CD4-positive, CD25-positive, alpha-beta regulatory T cell (primary cell): Measurements from ENCODE around the gene UBE3D. TPM values are rescaled to one million over a fixed set of nuclear protein-coding genes. Genes with fewer than 3 reads are reported as not detected.

Experiments
- ATAC-seq, 2 donors: fragments of 150-1000 bp; cut with Tn5 transposase; one replicate each; pipeline ENCODE4 v1.10.0; 2021; ENCODE audit warnings: low read depth in 2 of 2, moderate number of reproducible peaks in 2 of 2, moderate library complexity in 1 of 2
- DNase-seq, 3 donors: peaks; one replicate each; pipeline versions ENCODE4 v3.0.0 to v3.0.0-alpha.2; 2012 to 2022; ENCODE audit warnings: mixed read lengths in 1 of 3
- H3K27ac ChIP-seq: one replicate; pipeline ENCODE4 v1.7.0; 2013; ENCODE audit warnings: mild to moderate bottlenecking, low read length; ENCODE audit not compliant: insufficient read depth, poor library complexity, severe bottlenecking
- H3K27me3 ChIP-seq: one replicate; pipeline ENCODE4 v1.7.0; 2013; ENCODE audit warnings: low read length; ENCODE audit not compliant: control insufficient read depth, insufficient read depth
- H3K36me3 ChIP-seq: one replicate; pipeline ENCODE4 v1.7.0; 2013; ENCODE audit warnings: mild to moderate bottlenecking, low read length, moderate library complexity; ENCODE audit not compliant: control insufficient read depth, insufficient read depth
- H3K4me1 ChIP-seq: 2 replicates; pipeline ENCODE4 v1.7.0; 2013; ENCODE audit warnings: mild to moderate bottlenecking, low read length; ENCODE audit not compliant: insufficient read depth, control insufficient read depth, poor library complexity, severe bottlenecking
- H3K4me3 ChIP-seq: one replicate; pipeline ENCODE4 v1.7.0; 2013; ENCODE audit warnings: low read depth, mild to moderate bottlenecking, low read length, moderate library complexity
- H3K9me3 ChIP-seq, 2 experiments: 1 replicate in 1 of 2; 2 replicates in 1 of 2; pipeline ENCODE4 v1.7.0; 2013; ENCODE audit warnings: low read length in 2 of 2, mild to moderate bottlenecking in 1 of 2, moderate library complexity in 1 of 2; ENCODE audit not compliant: control insufficient read depth in 2 of 2
- H3K27ac Mint-ChIP-seq, 3 donors: one replicate each; pipeline ENCODE4 v1.8.0; 2020 to 2022; ENCODE audit warnings: mild to moderate bottlenecking in 3 of 3, mixed read lengths in 3 of 3, moderate library complexity in 2 of 3
- H3K27me3 Mint-ChIP-seq: one replicate; pipeline ENCODE4 v1.8.0; 2022; ENCODE audit warnings: mild to moderate bottlenecking, mixed read lengths
- H3K36me3 Mint-ChIP-seq: one replicate; pipeline ENCODE4 v1.8.0; 2020; ENCODE audit warnings: mixed read lengths
- H3K4me1 Mint-ChIP-seq, 4 donors: one replicate each; pipeline ENCODE4 v1.8.0; 2020 to 2022; ENCODE audit warnings: mixed read lengths in 4 of 4, mild to moderate bottlenecking in 1 of 4
- H3K4me3 Mint-ChIP-seq, 4 donors: one replicate each; pipeline ENCODE4 v1.8.0; 2020 to 2022; ENCODE audit warnings: mild to moderate bottlenecking in 4 of 4, mixed read lengths in 4 of 4, moderate library complexity in 3 of 4
- H3K9me3 Mint-ChIP-seq, 7 donors: one replicate each; pipeline ENCODE4 v1.8.0; 2020 to 2022; ENCODE audit warnings: mixed read lengths in 7 of 7, mild to moderate bottlenecking in 3 of 7, moderate library complexity in 2 of 7
- polyA plus RNA-seq, 4 donors: library from polyadenylated mRNA; unstranded; fragments of 300-500 nt; fragmentation: Illumina TruSeq; gene quantifications; one replicate each; pipeline ENCODE4 v1.2.3, GENCODE V29; 2021
- total RNA-seq: library from RNA; stranded (reverse); gene quantifications from one replicate; pipeline ENCODE4 v1.2.3, GENCODE V29; 2022

Gene UBE3D
- total and polyA plus RNA-seq, 5 donors from 2014 or later: 3.8 to 7.8 (median 5.5) TPM

GRCh38 chr6:82891076-82891475 lies 174.6 kb downstream of the UBE3D start:
- H3K27me3 ChIP-seq: no peaks in the 10 kb centered on the region
- Mint-ChIP-seq H3K9me3 (no peaks in the 10 kb centered on the region), H3K4me3 (no peak overlapping the region), H3K27ac (no peak overlapping the region), H3K36me3 (peaks cover 29% of the 10 kb centered on the region), H3K27me3 (no peaks in the 10 kb centered on the region), H3K4me1 (no peaks in the 10 kb centered on the region)
- H3K4me1 ChIP-seq: no peaks in the 10 kb centered on the region
- ATAC-seq (no peak), DNase-seq (no peak)
- no peaks in the 10 kb centered on the region for H3K9me3 ChIP-seq
- H3K36me3 ChIP-seq: peaks cover 2% of the 10 kb centered on the region
- H3K4me3 ChIP-seq: no peak overlapping the region
- no peak overlapping the region for H3K27ac ChIP-seq

DNA sequence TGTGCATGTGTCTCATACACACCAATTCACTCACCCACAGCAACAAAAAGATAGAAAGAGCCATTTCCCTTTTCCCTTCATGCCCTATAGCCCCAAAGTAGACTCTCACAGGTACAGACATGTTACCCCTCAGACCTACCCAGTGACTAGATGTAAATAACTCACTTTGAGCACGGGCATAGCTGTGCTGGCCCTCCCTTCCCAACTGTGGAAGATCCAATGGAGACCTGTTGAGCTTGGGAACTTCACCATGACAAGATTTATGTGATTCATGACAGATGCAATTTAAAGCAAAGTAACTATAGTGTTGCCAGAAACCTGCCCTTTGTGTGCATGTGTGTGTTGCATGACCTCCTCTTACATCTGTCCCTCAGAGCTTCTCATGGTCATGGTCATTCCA lies 175.4 kb downstream of the UBE3D start:
- no peaks in the 10 kb centered on the region for H3K4me1 ChIP-seq
- H3K36me3 Mint-ChIP-seq: peaks cover 29% of the 10 kb centered on the region
- H3K4me3 Mint-ChIP-seq: no peak overlapping the region
- H3K4me1 Mint-ChIP-seq: no peaks in the 10 kb centered on the region
- no peak overlapping the region for H3K27ac Mint-ChIP-seq
- H3K27me3 ChIP-seq: no peaks in the 10 kb centered on the region
- peaks cover 2% of the 10 kb centered on the region for H3K36me3 ChIP-seq
- ATAC-seq (no peak), DNase-seq (no peak)
- no peaks in the 10 kb centered on the region for H3K27me3 Mint-ChIP-seq
- no peaks in the 10 kb centered on the region for H3K9me3 ChIP-seq
- no peak overlapping the region for H3K27ac ChIP-seq
- no peaks in the 10 kb centered on the region for H3K9me3 Mint-ChIP-seq
- no peak overlapping the region for H3K4me3 ChIP-seq

GRCh38 chr6:82889143-82889542 lies 176.5 kb downstream of the UBE3D start:
- H3K9me3 ChIP-seq: no peaks in the 10 kb centered on the region
- peaks cover 25% of the 10 kb centered on the region for H3K36me3 Mint-ChIP-seq
- no peak overlapping the region for H3K27ac ChIP-seq
- no peaks in the 10 kb centered on the region for H3K9me3 Mint-ChIP-seq
- no peaks in the 10 kb centered on the region for H3K4me1 Mint-ChIP-seq
- H3K27me3 ChIP-seq: no peaks in the 10 kb centered on the region
- H3K27ac Mint-ChIP-seq: no peak overlapping the region
- H3K4me3 Mint-ChIP-seq: no peak overlapping the region
- ATAC-seq: no peak
- no peaks in the 10 kb centered on the region for H3K4me1 ChIP-seq
- no peaks in the 10 kb centered on the region for H3K27me3 Mint-ChIP-seq
- DNase-seq: no peak
- H3K4me3 ChIP-seq: no peak overlapping the region
- H3K36me3 ChIP-seq: peaks cover 2% of the 10 kb centered on the region

- H3K27me3 ChIP-seq: peaks cover 4% of the 10 kb centered on the region
- H3K9me3 ChIP-seq: no peaks in the 10 kb centered on the region
- Mint-ChIP-seq H3K36me3 (no peaks in the 10 kb centered on the region), H3K4me1 (no peaks in the 10 kb centered on the region), H3K9me3 (no peaks in the 10 kb centered on the region), H3K27me3 (peaks cover 6% of the 10 kb centered on the region), H3K27ac (no peak overlapping the region), H3K4me3 (no peak overlapping the region)
- no peaks in the 10 kb centered on the region for H3K4me1 ChIP-seq
- no peak overlapping the region for H3K27ac ChIP-seq
- no peak for ATAC-seq
- DNase-seq: no peak
- no peak overlapping the region for H3K4me3 ChIP-seq
- H3K36me3 ChIP-seq: no peaks in the 10 kb centered on the region
Observed at GRCh38 chr6:82882363-82883023, 183.1 kb downstream of the UBE3D start.

GRCh38 chr6:82881519-82881918 lies 184.1 kb downstream of the UBE3D start:
- Mint-ChIP-seq H3K27me3 (peaks cover 6% of the 10 kb centered on the region), H3K36me3 (no peaks in the 10 kb centered on the region), H3K4me3 (no peak overlapping the region), H3K9me3 (no peaks in the 10 kb centered on the region), H3K4me1 (no peaks in the 10 kb centered on the region), H3K27ac (no peak overlapping the region)
- H3K4me1 ChIP-seq: no peaks in the 10 kb centered on the region
- peaks cover 4% of the 10 kb centered on the region for H3K27me3 ChIP-seq
- no peak overlapping the region for H3K4me3 ChIP-seq
- H3K27ac ChIP-seq: no peak overlapping the region
- DNase-seq (no peak), ATAC-seq (no peak)
- no peaks in the 10 kb centered on the region for H3K36me3 ChIP-seq
- no peaks in the 10 kb centered on the region for H3K9me3 ChIP-seq

GRCh38 chr6:82878812-82879211 lies 186.8 kb downstream of the UBE3D start:
- Mint-ChIP-seq H3K9me3 (no peaks in the 10 kb centered on the region), H3K4me1 (no peaks in the 10 kb centered on the region), H3K27me3 (peaks cover 6% of the 10 kb centered on the region), H3K27ac (no peak overlapping the region), H3K4me3 (no peak overlapping the region), H3K36me3 (peaks cover 3% of the 10 kb centered on the region)
- Histone ChIP-seq H3K27ac (no peak overlapping the region), H3K4me1 (no peaks in the 10 kb centered on the region), H3K9me3 (no peaks in the 10 kb centered on the region), H3K36me3 (no peaks in the 10 kb centered on the region), H3K27me3 (peaks cover 4% of the 10 kb centered on the region), H3K4me3 (no peak overlapping the region)
- ATAC-seq (no peak), DNase-seq (no peak)

- H3K27ac ChIP-seq: no peak overlapping the region
- H3K27me3 ChIP-seq: peaks cover 4% of the 10 kb centered on the region
- H3K4me1 ChIP-seq: no peaks in the 10 kb centered on the region
- Mint-ChIP-seq H3K4me3 (no peak overlapping the region), H3K36me3 (peaks cover 3% of the 10 kb centered on the region), H3K9me3 (no peaks in the 10 kb centered on the region), H3K4me1 (no peaks in the 10 kb centered on the region), H3K27me3 (peaks cover 6% of the 10 kb centered on the region), H3K27ac (no peak overlapping the region)
- no peak for DNase-seq
- no peak for ATAC-seq
- no peak overlapping the region for H3K4me3 ChIP-seq
- no peaks in the 10 kb centered on the region for H3K9me3 ChIP-seq
- no peaks in the 10 kb centered on the region for H3K36me3 ChIP-seq
Observed at GRCh38 chr6:82877213-82878195, 188.1 kb downstream of the UBE3D start.
